Mesenchymal stem cell (in vitro differentiated cells and primary cell): ENCODE data around the gene DDX52.
A peak's percentile ranks its signal among the peaks of the same experiment; 100 is the strongest.

Source experiments
- DNase-seq: peaks from one replicate; pipeline ENCODE4 v3.0.0-alpha.2; 2013
- H2AFZ ChIP-seq: one replicate; pipeline ENCODE4 v1.6.1; 2013; ENCODE audit warnings: low read depth, mild to moderate bottlenecking, control low read depth, inconsistent platforms, low read length, moderate library complexity
- H2AK5ac ChIP-seq: 2 replicates; pipeline ENCODE4 v1.6.1; 2013; ENCODE audit warnings: low read length, moderate library complexity, mild to moderate bottlenecking, inconsistent platforms; ENCODE audit not compliant: severe bottlenecking
- H2BK120ac ChIP-seq: one replicate; pipeline ENCODE4 v1.6.1; 2013; ENCODE audit warnings: low read depth, mild to moderate bottlenecking, inconsistent platforms, low read length, moderate library complexity
- H2BK12ac ChIP-seq, 2 experiments: one replicate each; pipeline ENCODE4 v1.6.1; 2013; ENCODE audit warnings: inconsistent platforms in 2 of 2, low read length in 2 of 2, mild to moderate bottlenecking in 2 of 2, moderate library complexity in 2 of 2, control low read depth in 1 of 2
- H2BK15ac ChIP-seq: one replicate; pipeline ENCODE4 v1.6.1; 2013; ENCODE audit warnings: mild to moderate bottlenecking, low read depth, inconsistent platforms; ENCODE audit not compliant: poor library complexity, severe bottlenecking
- H2BK5ac ChIP-seq: 2 replicates; pipeline ENCODE4 v1.6.1; 2013; ENCODE audit warnings: low read depth, mild to moderate bottlenecking, low read length, control low read depth, inconsistent platforms; ENCODE audit not compliant: poor library complexity, severe bottlenecking
- H3K14ac ChIP-seq, 2 experiments: one replicate each; pipeline ENCODE4 v1.6.1; 2013; ENCODE audit warnings: inconsistent platforms in 2 of 2, low read length in 2 of 2, control low read depth in 1 of 2, mild to moderate bottlenecking in 1 of 2, moderate library complexity in 1 of 2
- H3K18ac ChIP-seq, 2 experiments: one replicate each; pipeline ENCODE4 v1.6.1; 2013; ENCODE audit warnings: inconsistent platforms in 2 of 2, low read length in 2 of 2, control low read depth in 1 of 2, low read depth in 1 of 2, mild to moderate bottlenecking in 1 of 2
- H3K23ac ChIP-seq, 2 experiments: one replicate each; pipeline ENCODE4 v1.6.1; 2013; ENCODE audit warnings: inconsistent platforms in 2 of 2, low read length in 2 of 2, mild to moderate bottlenecking in 2 of 2, moderate library complexity in 2 of 2, control low read depth in 1 of 2
- H3K27ac ChIP-seq: 2 replicates; pipeline ENCODE4 v1.5.1; 2013; ENCODE audit warnings: mild to moderate bottlenecking, moderate library complexity, low read length, control low read depth, inconsistent platforms; ENCODE audit not compliant: poor library complexity, severe bottlenecking
- H3K27me3 ChIP-seq, 2 experiments: 2 replicates each; pipeline versions ENCODE4 v1.6.1 to v1.7.0; 2013; ENCODE audit warnings: low read length in 2 of 2, mild to moderate bottlenecking in 2 of 2, moderate library complexity in 2 of 2, control low read depth in 1 of 2, inconsistent platforms in 1 of 2; ENCODE audit not compliant: control insufficient read depth in 1 of 2, insufficient read depth in 1 of 2
- H3K36me3 ChIP-seq, 2 experiments: 2 replicates each; pipeline versions ENCODE4 v1.6.1 to v1.7.0; 2013; ENCODE audit warnings: low read length in 2 of 2, control low read depth in 1 of 2, inconsistent platforms in 1 of 2, low read depth in 1 of 2, mild to moderate bottlenecking in 1 of 2; ENCODE audit not compliant: insufficient read depth in 2 of 2, control insufficient read depth in 1 of 2
- H3K4ac ChIP-seq, 2 experiments: one replicate each; pipeline ENCODE4 v1.6.1; 2013; ENCODE audit warnings: inconsistent platforms in 2 of 2, low read length in 2 of 2, mild to moderate bottlenecking in 2 of 2, moderate library complexity in 2 of 2, control low read depth in 1 of 2, low read depth in 1 of 2
- H3K4me1 ChIP-seq: 2 replicates; pipeline ENCODE4 v1.6.1; 2013; ENCODE audit warnings: low read depth, low read length, control low read depth; ENCODE audit not compliant: control insufficient read depth, insufficient read depth
- H3K4me2 ChIP-seq: 2 replicates; pipeline ENCODE4 v1.6.1; 2013; ENCODE audit warnings: low read length, mild to moderate bottlenecking, inconsistent platforms; ENCODE audit not compliant: poor library complexity, severe bottlenecking
- H3K4me3 ChIP-seq, 2 experiments: 2 replicates each; pipeline versions ENCODE4 v1.5.1 to v1.7.0; 2013; ENCODE audit warnings: low read length in 2 of 2, mild to moderate bottlenecking in 2 of 2, control low read depth in 1 of 2, low read depth in 1 of 2; ENCODE audit not compliant: insufficient read depth in 1 of 2
- H3K79me1 ChIP-seq: replicated peaks from 2 replicates; pipeline ENCODE4 v1.6.1; 2013; ENCODE audit warnings: mild to moderate bottlenecking, control low read depth, low read length, inconsistent platforms; ENCODE audit not compliant: poor library complexity, severe bottlenecking
- H3K9ac ChIP-seq: 2 replicates; pipeline ENCODE4 v1.7.0; 2013; ENCODE audit warnings: mild to moderate bottlenecking, low read length, moderate library complexity
- H3K9me3 ChIP-seq: 2 replicates; pipeline ENCODE4 v1.7.0; 2013; ENCODE audit warnings: mild to moderate bottlenecking, low read length; ENCODE audit not compliant: control insufficient read depth
- H4K8ac ChIP-seq: one replicate; pipeline ENCODE4 v1.6.1; 2013; ENCODE audit warnings: inconsistent platforms, mild to moderate bottlenecking, low read length, moderate library complexity
- H4K91ac ChIP-seq: one replicate; pipeline ENCODE4 v1.6.1; 2013; ENCODE audit warnings: mild to moderate bottlenecking, low read length, inconsistent platforms
- WGBS: methylation state at CpG from one replicate; pipeline ENCODE4 v1.1.7; 2013; ENCODE audit warnings: mixed read lengths; 5-methylcytosine and 5-hydroxymethylcytosine counted together

Gene DDX52

GRCh38 chr17:37567538-37567937, 75.7 kb downstream of the DDX52 start:
- H2BK120ac ChIP-seq, result no peak overlapping the region
- H3K4me1 ChIP-seq, result peaks cover 1% of the 10 kb centered on the region
- peaks cover 29 to 78% of the 10 kb centered on the region in 2 experiments for H3K36me3 ChIP-seq
- H2AK5ac ChIP-seq, result no peak overlapping the region
- H2BK5ac ChIP-seq, result no peak overlapping the region
- H3K18ac ChIP-seq, result no peak overlapping the region
- H3K27ac ChIP-seq, result no peak overlapping the region
- H2AFZ ChIP-seq, result no peak overlapping the region
- H2BK12ac ChIP-seq, result no peak overlapping the region
- no peak overlapping the region for H3K4me2 ChIP-seq
- no peak overlapping the region for H4K91ac ChIP-seq
- H3K27me3 ChIP-seq, result no peaks in the 10 kb centered on the region
- H3K23ac ChIP-seq, result no peak overlapping the region
- 93% methylated on average over 4 of the region's 4 CpGs for WGBS
- H3K4ac ChIP-seq, result no peak overlapping the region
- no peak for DNase-seq
- peaks cover 14% of the 10 kb centered on the region for H3K79me1 ChIP-seq
- H4K8ac ChIP-seq, result no peak overlapping the region
- H3K9ac ChIP-seq, result no peak overlapping the region
- no peak overlapping the region for H3K14ac ChIP-seq
- no peak overlapping the region for H2BK15ac ChIP-seq
- H3K9me3 ChIP-seq, result no peaks in the 10 kb centered on the region
- no peak overlapping the region for H3K4me3 ChIP-seq

GRCh38 chr17:37567137-37567536, 76.1 kb downstream of the DDX52 start:
- H3K4me1 ChIP-seq, result peaks cover 1% of the 10 kb centered on the region
- no peak overlapping the region for H3K23ac ChIP-seq
- no peaks in the 10 kb centered on the region for H3K9me3 ChIP-seq
- no peak overlapping the region for H4K8ac ChIP-seq
- no peak overlapping the region for H4K91ac ChIP-seq
- H3K14ac ChIP-seq, result no peak overlapping the region
- H3K36me3 ChIP-seq, result peaks cover 27 to 78% of the 10 kb centered on the region in 2 experiments
- no peak overlapping the region for H3K27ac ChIP-seq
- peaks cover 12% of the 10 kb centered on the region for H3K79me1 ChIP-seq
- no peak overlapping the region for H2BK5ac ChIP-seq
- no peak overlapping the region for H3K4me3 ChIP-seq
- H3K4ac ChIP-seq, result no peak overlapping the region
- H2BK120ac ChIP-seq, result no peak overlapping the region
- H2BK12ac ChIP-seq, result no peak overlapping the region
- H3K18ac ChIP-seq, result no peak overlapping the region
- no peak for DNase-seq
- no peak overlapping the region for H2AFZ ChIP-seq
- over 99% methylated on average over 2 of the region's 2 CpGs for WGBS
- H3K9ac ChIP-seq, result no peak overlapping the region
- H3K4me2 ChIP-seq, result no peak overlapping the region
- no peak overlapping the region for H2BK15ac ChIP-seq
- no peak overlapping the region for H2AK5ac ChIP-seq
- H3K27me3 ChIP-seq, result no peaks in the 10 kb centered on the region

- no peak overlapping the region for H2BK12ac ChIP-seq
- no peak overlapping the region for H3K4me2 ChIP-seq
- no peak overlapping the region for H4K91ac ChIP-seq
- H3K4me1 ChIP-seq, result no peaks in the 10 kb centered on the region
- H4K8ac ChIP-seq, result no peak overlapping the region
- DNase-seq, result peak; percentile 21
- H2AK5ac ChIP-seq, result no peak overlapping the region
- H3K27ac ChIP-seq, result no peak overlapping the region
- no peak overlapping the region for H2BK120ac ChIP-seq
- H3K9ac ChIP-seq, result no peak overlapping the region
- no peak overlapping the region for H3K4ac ChIP-seq
- H3K14ac ChIP-seq, result no peak overlapping the region
- peaks cover 11% of the 10 kb centered on the region for H3K79me1 ChIP-seq
- H3K4me3 ChIP-seq, result no peak overlapping the region
- no peak overlapping the region for H3K18ac ChIP-seq
- H2BK15ac ChIP-seq, result no peak overlapping the region
- H3K27me3 ChIP-seq, result no peaks in the 10 kb centered on the region
- H3K23ac ChIP-seq, result no peak overlapping the region
- 92% methylated on average over 3 of the region's 3 CpGs for WGBS
- H2BK5ac ChIP-seq, result no peak overlapping the region
- H3K9me3 ChIP-seq, result no peaks in the 10 kb centered on the region
- peaks cover 31 to 78% of the 10 kb centered on the region in 2 experiments for H3K36me3 ChIP-seq
- H2AFZ ChIP-seq, result no peak overlapping the region
Observed at GRCh38 chr17:37564252-37564651, 79.0 kb downstream of the DDX52 start.

- Histone ChIP-seq H2BK5ac (no peak overlapping the region), H2BK12ac (no peak overlapping the region), H4K8ac (no peak overlapping the region), H2BK120ac (no peak overlapping the region), H3K4me1 (no peaks in the 10 kb centered on the region), H2AK5ac (no peak overlapping the region), H3K36me3 (peaks cover 28 to 78% of the 10 kb centered on the region in 2 experiments), H3K79me1 (peaks cover 13% of the 10 kb centered on the region), H3K27me3 (no peaks in the 10 kb centered on the region), H3K27ac (no peak overlapping the region), H3K9ac (no peak overlapping the region), H3K23ac (no peak overlapping the region), H3K9me3 (no peaks in the 10 kb centered on the region), H2AFZ (no peak overlapping the region), H3K4me3 (no peak overlapping the region), H2BK15ac (no peak overlapping the region), H3K18ac (no peak overlapping the region), H4K91ac (no peak overlapping the region), H3K4ac (no peak overlapping the region), H3K14ac (no peak overlapping the region), H3K4me2 (no peak overlapping the region)
- 100% methylated on average over 4 of the region's 5 CpGs for WGBS
- DNase-seq, result no peak
Observed at GRCh38 chr17:37562016-37562745, 81.1 kb downstream of the DDX52 start.
